ENCODE measurements around the gene LPP. TPM values are rescaled to one million over a fixed set of nuclear protein-coding genes. Genes with fewer than 3 reads are reported as not detected.
A peak's percentile ranks its signal among the peaks of the same experiment; 100 is the strongest.

Gene LPP
- polyA plus RNA-seq, 3 donors: 14.1 to 23.2 (median 15.3) TPM

DNA sequence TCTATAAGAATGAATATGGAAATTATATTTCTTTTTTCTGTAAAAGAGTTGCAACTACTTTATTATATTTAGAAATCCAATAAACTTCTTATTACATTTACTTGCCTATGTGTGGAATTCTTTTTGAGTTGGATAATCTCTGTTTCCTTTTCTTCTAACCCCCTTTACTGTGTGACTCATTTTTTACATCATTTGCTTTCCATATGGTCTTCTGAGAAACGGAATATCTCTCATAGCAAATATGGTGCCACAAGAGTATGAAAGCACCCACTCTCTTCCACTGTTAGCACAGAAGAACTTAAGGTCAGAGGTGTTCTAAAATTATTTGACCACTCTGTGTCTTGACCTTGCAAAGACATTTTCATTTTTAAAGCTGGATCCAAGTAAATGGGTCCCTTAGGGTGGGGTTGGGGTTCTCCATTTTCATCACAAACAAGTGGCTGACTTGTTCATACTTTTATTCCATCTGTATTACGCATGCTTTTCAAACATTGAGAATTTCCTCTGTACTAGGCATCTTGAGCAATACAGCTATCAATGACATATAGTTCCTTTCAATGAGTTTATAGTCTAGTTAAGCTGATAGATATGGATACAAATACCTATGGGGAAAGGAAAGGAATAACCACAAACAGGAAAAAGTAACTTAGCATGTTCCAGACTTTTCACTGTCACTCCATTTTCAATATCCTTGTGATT, 736.8 kb downstream of the LPP start:
- H2AFZ ChIP-seq (ENCODE audit: insufficient read depth, low read depth, low read length, poor library complexity, severe bottlenecking): no peak overlapping the region
- H3K9me3 Mint-ChIP-seq: peaks cover 0 to 7% (median 2%) of the 10 kb centered on the region in 7 donors
- peaks cover 4 to 10% of the 10 kb centered on the region in 2 donors for H3K36me3 Mint-ChIP-seq
- H3K79me2 ChIP-seq (ENCODE audit: insufficient read depth, low read length): no peaks in the 10 kb centered on the region
- WGBS (ENCODE audit: insufficient coverage): no CpG with 5 or more reads among the region's 2 CpGs
- intact Hi-C loops (cut with micrococcal nuclease): no loop called here
- DNase-seq: no peak
- H4K20me1 ChIP-seq (ENCODE audit: insufficient read depth, low read length): no peaks in the 10 kb centered on the region
- peaks cover 0 to 4% of the 10 kb centered on the region in 2 donors for H3K9me3 ChIP-seq (replicated peaks in 1 of 2; ENCODE audit: control insufficient read depth in 1 of 2, insufficient read depth in 1 of 2, low read length in 2 of 2)
- H3K27ac Mint-ChIP-seq: no peak overlapping the region
- no peak overlapping the region for H3K4me3 ChIP-seq (replicated peaks in 1 of 3; ENCODE audit: low read depth in 2 of 3, low read length in 3 of 3)
- H3K4me2 ChIP-seq (replicated peaks; ENCODE audit: extremely low read depth, low read length, poor library complexity, severe bottlenecking): no peak overlapping the region
- TF ChIP-seq, protein P1, sequence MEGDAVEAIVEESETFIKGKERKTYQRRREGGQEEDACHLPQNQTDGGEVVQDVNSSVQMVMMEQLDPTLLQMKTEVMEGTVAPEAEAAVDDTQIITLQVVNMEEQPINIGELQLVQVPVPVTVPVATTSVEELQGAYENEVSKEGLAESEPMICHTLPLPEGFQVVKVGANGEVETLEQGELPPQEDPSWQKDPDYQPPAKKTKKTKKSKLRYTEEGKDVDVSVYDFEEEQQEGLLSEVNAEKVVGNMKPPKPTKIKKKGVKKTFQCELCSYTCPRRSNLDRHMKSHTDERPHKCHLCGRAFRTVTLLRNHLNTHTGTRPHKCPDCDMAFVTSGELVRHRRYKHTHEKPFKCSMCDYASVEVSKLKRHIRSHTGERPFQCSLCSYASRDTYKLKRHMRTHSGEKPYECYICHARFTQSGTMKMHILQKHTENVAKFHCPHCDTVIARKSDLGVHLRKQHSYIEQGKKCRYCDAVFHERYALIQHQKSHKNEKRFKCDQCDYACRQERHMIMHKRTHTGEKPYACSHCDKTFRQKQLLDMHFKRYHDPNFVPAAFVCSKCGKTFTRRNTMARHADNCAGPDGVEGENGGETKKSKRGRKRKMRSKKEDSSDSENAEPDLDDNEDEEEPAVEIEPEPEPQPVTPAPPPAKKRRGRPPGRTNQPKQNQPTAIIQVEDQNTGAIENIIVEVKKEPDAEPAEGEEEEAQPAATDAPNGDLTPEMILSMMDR (IDR thresholded peaks at IDR 0.05): no peak
- H3K27me3 Mint-ChIP-seq (ENCODE audit: low read depth in 3 of 3): no peaks in the 10 kb centered on the region
- H3K4me1 Mint-ChIP-seq: peaks cover 26% of the 10 kb centered on the region
- no peak overlapping the region for H3K9ac ChIP-seq (ENCODE audit: insufficient read depth, low read length, poor library complexity, severe bottlenecking)
- peaks cover 0 to 9% of the 10 kb centered on the region in 2 donors for H3K36me3 ChIP-seq (replicated peaks in 1 of 2; ENCODE audit: control insufficient read depth in 1 of 2, insufficient read depth in 2 of 2, low read length in 2 of 2)
- H3K27ac ChIP-seq (ENCODE audit: low read depth in 1 of 2, low read length in 2 of 2): no peak overlapping the region
- no peak overlapping the region for H3K4me3 Mint-ChIP-seq
- H3K27me3 ChIP-seq (ENCODE audit: control insufficient read depth in 2 of 2, insufficient read depth in 2 of 2, low read length in 2 of 2): no peaks in the 10 kb centered on the region
- peaks cover 10 to 21% of the 10 kb centered on the region in 2 donors for H3K4me1 ChIP-seq (ENCODE audit: control insufficient read depth in 1 of 2, insufficient read depth in 2 of 2, low read length in 2 of 2)

DNA sequence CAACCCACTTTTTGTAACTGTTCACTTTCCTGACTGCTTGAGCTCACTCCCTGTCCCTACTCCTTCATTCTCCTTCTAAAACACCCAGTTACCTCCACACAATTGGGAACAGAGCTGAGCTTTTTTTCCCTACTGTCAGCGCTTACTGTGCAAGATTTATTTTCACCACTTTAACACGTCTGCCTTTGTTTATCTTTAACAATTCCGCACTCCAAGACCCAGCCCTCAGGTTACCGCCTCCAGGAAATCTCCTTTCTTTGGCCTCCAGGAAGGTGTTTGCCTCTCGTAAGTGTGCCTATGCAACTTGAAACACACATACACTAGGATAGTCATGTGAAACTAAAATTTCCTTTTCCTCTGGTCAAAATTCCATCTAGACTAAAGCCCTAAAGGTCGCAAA, 745.9 kb downstream of the LPP start:
- Mint-ChIP-seq H3K9me3 (no peaks in the 10 kb centered on the region), H3K4me3 (no peak overlapping the region), H3K4me1 (peaks cover 37% of the 10 kb centered on the region), H3K27me3 (ENCODE audit: low read depth in 3 of 3) (peaks cover 0 to 2% (median 0%) of the 10 kb centered on the region in 3 donors), H3K36me3 (peaks cover 0 to 19% of the 10 kb centered on the region in 2 donors), H3K27ac (peak overlapping the region in 2 of 7 donors; percentile 27 to 42)
- H3K4me1 ChIP-seq (ENCODE audit: control insufficient read depth in 1 of 2, insufficient read depth in 2 of 2, low read length in 2 of 2): peaks cover 27 to 31% of the 10 kb centered on the region in 2 donors
- no peaks in the 10 kb centered on the region for H3K9me3 ChIP-seq (replicated peaks in 1 of 2; ENCODE audit: control insufficient read depth in 1 of 2, insufficient read depth in 1 of 2, low read length in 2 of 2)
- no peak overlapping the region for H2AFZ ChIP-seq (ENCODE audit: insufficient read depth, low read depth, low read length, poor library complexity, severe bottlenecking)
- no peaks in the 10 kb centered on the region for H4K20me1 ChIP-seq (ENCODE audit: insufficient read depth, low read length)
- 92% methylated on average over 4 of the region's 6 CpGs for WGBS (ENCODE audit: insufficient coverage)
- H3K36me3 ChIP-seq (replicated peaks in 1 of 2; ENCODE audit: control insufficient read depth in 1 of 2, insufficient read depth in 2 of 2, low read length in 2 of 2): no peaks in the 10 kb centered on the region
- no peaks in the 10 kb centered on the region for H3K27me3 ChIP-seq (ENCODE audit: control insufficient read depth in 2 of 2, insufficient read depth in 2 of 2, low read length in 2 of 2)
- TF ChIP-seq, protein P1 (IDR thresholded peaks at IDR 0.05): no peak
- no peak overlapping the region for H3K9ac ChIP-seq (ENCODE audit: insufficient read depth, low read length, poor library complexity, severe bottlenecking)
- no peak for DNase-seq
- H3K79me2 ChIP-seq (ENCODE audit: insufficient read depth, low read length): no peaks in the 10 kb centered on the region
- intact Hi-C loops (cut with micrococcal nuclease): loop anchor here in 1 of 2 donors (10.0 kb wide), 1 partner anchor 55 kb away; no protein-coding TSS in a partner anchor
- no peak overlapping the region for H3K27ac ChIP-seq (ENCODE audit: low read depth in 1 of 2, low read length in 2 of 2)
- H3K4me2 ChIP-seq (replicated peaks; ENCODE audit: extremely low read depth, low read length, poor library complexity, severe bottlenecking): no peak overlapping the region
- H3K4me3 ChIP-seq (replicated peaks in 1 of 3; ENCODE audit: low read depth in 2 of 3, low read length in 3 of 3): no peak overlapping the region

All from CD14-positive monocyte (primary cell).